Memory B cell (primary cell): ENCODE measurements around the gene PARN.

Experiments
- ATAC-seq: fragments of 150-1000 bp; cut with Tn5 transposase; 2 replicates; pipeline ENCODE4 v1.10.0; 2021; ENCODE audit warnings: low read depth, mild to moderate bottlenecking, moderate library complexity
- DNase-seq, 2 donors: peaks; one replicate each; pipeline ENCODE4 v3.0.0; 2022; ENCODE audit warnings: low spot score in 2 of 2
- H3K27ac Mint-ChIP-seq: one replicate; pipeline ENCODE4 v1.8.0; 2022; ENCODE audit warnings: mild to moderate bottlenecking, moderate library complexity, mixed read lengths
- H3K27me3 Mint-ChIP-seq: one replicate; pipeline ENCODE4 v1.8.0; 2022; ENCODE audit warnings: mixed read lengths
- H3K36me3 Mint-ChIP-seq: one replicate; pipeline ENCODE4 v1.8.0; 2022; ENCODE audit warnings: mild to moderate bottlenecking, mixed read lengths
- H3K4me1 Mint-ChIP-seq: one replicate; pipeline ENCODE4 v1.8.0; 2022; ENCODE audit warnings: mixed read lengths
- H3K4me3 Mint-ChIP-seq: one replicate; pipeline ENCODE4 v1.8.0; 2022; ENCODE audit warnings: mild to moderate bottlenecking, moderate library complexity, mixed read lengths
- H3K9me3 Mint-ChIP-seq: one replicate; pipeline ENCODE4 v1.8.0; 2022; ENCODE audit warnings: mixed read lengths

PARN gene

GRCh38 chr16:14499110-14499509 is 130.9 kb downstream of the PARN start:
- Mint-ChIP-seq H3K36me3 (peaks cover 24% of the 10 kb centered on the region), H3K4me3 (no peak overlapping the region), H3K27ac (no peak overlapping the region), H3K4me1 (peaks cover 21% of the 10 kb centered on the region), H3K27me3 (no peaks in the 10 kb centered on the region), H3K9me3 (no peaks in the 10 kb centered on the region)
- ATAC-seq (no peak), DNase-seq (no peak)

- peaks cover 27% of the 10 kb centered on the region for H3K36me3 Mint-ChIP-seq
- no peaks in the 10 kb centered on the region for H3K27me3 Mint-ChIP-seq
- no peak overlapping the region for H3K4me3 Mint-ChIP-seq
- no peaks in the 10 kb centered on the region for H3K9me3 Mint-ChIP-seq
- ATAC-seq (no peak), DNase-seq (no peak)
- H3K4me1 Mint-ChIP-seq = peaks cover 33% of the 10 kb centered on the region
- H3K27ac Mint-ChIP-seq = no peak overlapping the region
These were observed 132.6 kb downstream of the PARN start for GRCh38 chr16:14497245-14498082.

GRCh38 chr16:14496786-14497185 is 133.3 kb downstream of the PARN start:
- Mint-ChIP-seq H3K4me3 (no peak overlapping the region), H3K36me3 (peaks cover 27% of the 10 kb centered on the region), H3K27me3 (no peaks in the 10 kb centered on the region), H3K9me3 (no peaks in the 10 kb centered on the region), H3K27ac (no peak overlapping the region), H3K4me1 (peaks cover 35% of the 10 kb centered on the region)
- no peak for DNase-seq
- no peak for ATAC-seq

GRCh38 chr16:14496047-14496770 is 133.9 kb downstream of the PARN start:
- no peak for DNase-seq
- Mint-ChIP-seq H3K27me3 (no peaks in the 10 kb centered on the region), H3K27ac (no peak overlapping the region), H3K9me3 (no peaks in the 10 kb centered on the region), H3K4me3 (no peak overlapping the region), H3K4me1 (peaks cover 34% of the 10 kb centered on the region), H3K36me3 (peaks cover 27% of the 10 kb centered on the region)
- no peak for ATAC-seq

GRCh38 chr16:14495213-14496046 is 134.6 kb downstream of the PARN start:
- DNase-seq (no peak), ATAC-seq (no peak)
- peaks cover 27% of the 10 kb centered on the region for H3K36me3 Mint-ChIP-seq
- H3K27ac Mint-ChIP-seq = peak overlapping the region; percentile 70
- no peak overlapping the region for H3K4me3 Mint-ChIP-seq
- H3K27me3 Mint-ChIP-seq = no peaks in the 10 kb centered on the region
- H3K4me1 Mint-ChIP-seq = peaks cover 35% of the 10 kb centered on the region
- H3K9me3 Mint-ChIP-seq = no peaks in the 10 kb centered on the region

GRCh38 chr16:14494396-14494966 is 135.6 kb downstream of the PARN start:
- Mint-ChIP-seq H3K9me3 (no peaks in the 10 kb centered on the region), H3K4me3 (no peak overlapping the region), H3K4me1 (peaks cover 35% of the 10 kb centered on the region), H3K36me3 (peaks cover 27% of the 10 kb centered on the region), H3K27ac (no peak overlapping the region), H3K27me3 (no peaks in the 10 kb centered on the region)
- DNase-seq = no peak
- ATAC-seq = no peak

- Mint-ChIP-seq H3K9me3 (no peaks in the 10 kb centered on the region), H3K36me3 (peaks cover 25% of the 10 kb centered on the region), H3K27ac (no peak overlapping the region), H3K4me1 (peaks cover 33% of the 10 kb centered on the region), H3K4me3 (no peak overlapping the region), H3K27me3 (no peaks in the 10 kb centered on the region)
- DNase-seq (no peak), ATAC-seq (no peak)
These were observed 136.3 kb downstream of the PARN start for GRCh38 chr16:14493791-14494190.

GRCh38 chr16:14492614-14493013 is 137.4 kb downstream of the PARN start:
- Mint-ChIP-seq H3K36me3 (peaks cover 23% of the 10 kb centered on the region), H3K4me3 (no peak overlapping the region), H3K27ac (no peak overlapping the region), H3K4me1 (peaks cover 29% of the 10 kb centered on the region), H3K27me3 (no peaks in the 10 kb centered on the region), H3K9me3 (no peaks in the 10 kb centered on the region)
- ATAC-seq (no peak), DNase-seq (no peak)

- H3K36me3 Mint-ChIP-seq = peaks cover 22% of the 10 kb centered on the region
- no peak overlapping the region for H3K4me3 Mint-ChIP-seq
- DNase-seq (no peak), ATAC-seq (no peak)
- H3K27ac Mint-ChIP-seq = no peak overlapping the region
- H3K27me3 Mint-ChIP-seq = no peaks in the 10 kb centered on the region
- peaks cover 28% of the 10 kb centered on the region for H3K4me1 Mint-ChIP-seq
- H3K9me3 Mint-ChIP-seq = no peaks in the 10 kb centered on the region
These were observed 138.1 kb downstream of the PARN start for GRCh38 chr16:14491861-14492529.

- Mint-ChIP-seq H3K27me3 (no peaks in the 10 kb centered on the region), H3K4me3 (no peak overlapping the region), H3K9me3 (no peaks in the 10 kb centered on the region), H3K4me1 (peaks cover 27% of the 10 kb centered on the region), H3K36me3 (peaks cover 15% of the 10 kb centered on the region), H3K27ac (no peak overlapping the region)
- ATAC-seq (no peak), DNase-seq (no peak)
These were observed 139.8 kb downstream of the PARN start for GRCh38 chr16:14490235-14490634.

GRCh38 chr16:14489460-14489859 is 140.6 kb downstream of the PARN start:
- peaks cover 10% of the 10 kb centered on the region for H3K36me3 Mint-ChIP-seq
- DNase-seq = no peak
- no peak overlapping the region for H3K27ac Mint-ChIP-seq
- ATAC-seq = peak; percentile 47
- peaks cover 22% of the 10 kb centered on the region for H3K4me1 Mint-ChIP-seq
- no peaks in the 10 kb centered on the region for H3K27me3 Mint-ChIP-seq
- no peak overlapping the region for H3K4me3 Mint-ChIP-seq
- no peaks in the 10 kb centered on the region for H3K9me3 Mint-ChIP-seq

GRCh38 chr16:14487579-14487978 is 142.5 kb downstream of the PARN start:
- H3K4me1 Mint-ChIP-seq = peaks cover 10% of the 10 kb centered on the region
- no peaks in the 10 kb centered on the region for H3K9me3 Mint-ChIP-seq
- DNase-seq (no peak), ATAC-seq (no peak)
- no peak overlapping the region for H3K27ac Mint-ChIP-seq
- peaks cover 11% of the 10 kb centered on the region for H3K36me3 Mint-ChIP-seq
- H3K4me3 Mint-ChIP-seq = no peak overlapping the region
- H3K27me3 Mint-ChIP-seq = no peaks in the 10 kb centered on the region

GRCh38 chr16:14486520-14487303 is 143.3 kb downstream of the PARN start:
- Mint-ChIP-seq H3K27ac (no peak overlapping the region), H3K4me1 (peaks cover 4% of the 10 kb centered on the region), H3K27me3 (no peaks in the 10 kb centered on the region), H3K9me3 (no peaks in the 10 kb centered on the region), H3K4me3 (no peak overlapping the region), H3K36me3 (peaks cover 20% of the 10 kb centered on the region)
- no peak for DNase-seq
- ATAC-seq = no peak
